GM23338 (cell line): ENCODE data around the gene APRT. TPM values are rescaled to one million over a fixed set of nuclear protein-coding genes. Genes with fewer than 3 reads are reported as not detected.

Source experiments
- ATAC-seq: fragments of 200-7000 bp; cut with Tn5 transposase; 3 replicates; pipeline ENCODE4 v1.9.1; 2020
- DNase-seq: peaks from one replicate; pipeline ENCODE4 v3.0.0-alpha.2; 2015; ENCODE audit warnings: low spot score
- H2AFZ ChIP-seq: fragments of 200-600 bp; sonication (generic); 2 replicates; pipeline ENCODE4 v1.8.0; 2016; ENCODE audit warnings: antibody characterized with exemption, mild to moderate bottlenecking, moderate library complexity
- H3F3A ChIP-seq: fragments of 200-600 bp; sonication (generic); replicated peaks from 2 replicates; pipeline ENCODE4 v1.8.0; 2017; ENCODE audit warnings: antibody characterized with exemption, mixed run types, low read depth
- H3K27ac ChIP-seq: fragments of 200-600 bp; sonication (generic); 2 replicates; pipeline ENCODE4 v1.6.1; 2016; ENCODE audit warnings: low read depth
- H3K27me3 ChIP-seq: fragments of 200-600 bp; sonication (generic); 2 replicates; pipeline ENCODE4 v1.8.0; 2016; ENCODE audit warnings: mild to moderate bottlenecking, mixed run types, moderate library complexity; ENCODE audit not compliant: insufficient read depth
- H3K36me3 ChIP-seq: fragments of 200-600 bp; sonication (generic); 2 replicates; pipeline ENCODE4 v1.8.0; 2016; ENCODE audit warnings: mild to moderate bottlenecking; ENCODE audit not compliant: insufficient read depth
- H3K4me1 ChIP-seq: fragments of 200-600 bp; sonication (generic); 2 replicates; pipeline ENCODE4 v1.8.0; 2016; ENCODE audit warnings: mild to moderate bottlenecking, moderate library complexity; ENCODE audit not compliant: insufficient read depth
- H3K4me2 ChIP-seq: fragments of 200-600 bp; sonication (generic); 2 replicates; pipeline ENCODE4 v1.7.1; 2017; ENCODE audit warnings: mixed run types
- H3K4me3 ChIP-seq: fragments of 200-600 bp; sonication (generic); 2 replicates; pipeline ENCODE4 v1.6.1; 2016; ENCODE audit warnings: mixed run types
- H3K79me2 ChIP-seq: fragments of 200-600 bp; sonication (generic); replicated peaks from 2 replicates; pipeline ENCODE4 v1.8.0; 2017; ENCODE audit warnings: mild to moderate bottlenecking; ENCODE audit not compliant: insufficient read depth
- H3K9me2 ChIP-seq: fragments of 200-600 bp; sonication (generic); 2 replicates; pipeline ENCODE4 v1.8.0; 2017; ENCODE audit not compliant: insufficient read depth
- H4K20me1 ChIP-seq: fragments of 200-600 bp; sonication (generic); replicated peaks from 2 replicates; pipeline ENCODE4 v1.8.0; 2017; ENCODE audit warnings: mild to moderate bottlenecking; ENCODE audit not compliant: insufficient read depth
- H3K27ac Mint-ChIP-seq: 2 replicates; pipeline ENCODE4 v1.8.0; 2020; ENCODE audit warnings: inconsistent platforms, mild to moderate bottlenecking, moderate library complexity, mixed read lengths
- H3K27me3 Mint-ChIP-seq: 3 replicates; pipeline ENCODE4 v1.8.0; 2022; ENCODE audit warnings: low read depth, mild to moderate bottlenecking, moderate library complexity, mixed read lengths, inconsistent platforms; ENCODE audit not compliant: insufficient read depth, poor library complexity
- H3K36me3 Mint-ChIP-seq: 3 replicates; pipeline ENCODE4 v1.8.0; 2021; ENCODE audit warnings: low read depth, mild to moderate bottlenecking, inconsistent platforms, moderate library complexity, mixed read lengths
- H3K4me1 Mint-ChIP-seq: 3 replicates; pipeline ENCODE4 v1.8.0; 2020; ENCODE audit warnings: mild to moderate bottlenecking, inconsistent platforms, mixed read lengths
- H3K4me3 Mint-ChIP-seq: 3 replicates; pipeline ENCODE4 v1.8.0; 2021; ENCODE audit warnings: moderate library complexity, mild to moderate bottlenecking, inconsistent platforms, mixed read lengths
- H3K9me3 Mint-ChIP-seq: 3 replicates; pipeline ENCODE4 v1.8.0; 2020; ENCODE audit warnings: moderate library complexity, mild to moderate bottlenecking, inconsistent platforms, mixed read lengths
- CREB1 ChIP-seq: fragments of 250-450 bp; sonication (Bioruptor Pico); IDR thresholded peaks from 2 replicates; pipeline ENCODE4 v1.5.0; 2020; ENCODE audit warnings: low read depth, mild to moderate bottlenecking, moderate library complexity
- EZH2 ChIP-seq: fragments of 200-600 bp; sonication (generic); IDR thresholded peaks from one replicate; pipeline ENCODE4 v1.8.0; 2017; ENCODE audit warnings: antibody characterized with exemption, mild to moderate bottlenecking, low read depth; ENCODE audit not compliant: unreplicated experiment
- EZH2phosphoT487 ChIP-seq: fragments of 200-600 bp; sonication (generic); IDR thresholded peaks from one replicate; pipeline ENCODE4 v1.8.1; 2018; ENCODE audit warnings: antibody characterized with exemption; ENCODE audit not compliant: unreplicated experiment
- JUNB ChIP-seq: IDR thresholded peaks from one replicate; pipeline ENCODE4 v1.6.1; 2016; ENCODE audit warnings: antibody characterized with exemption; ENCODE audit not compliant: unreplicated experiment
- NANOG ChIP-seq: IDR thresholded peaks from 2 replicates; pipeline ENCODE4 v1.6.1; 2016; ENCODE audit warnings: antibody characterized with exemption, borderline replicate concordance
- POLR2AphosphoS5 ChIP-seq: IDR thresholded peaks from 2 replicates; pipeline ENCODE4 v1.6.1; 2016; ENCODE audit warnings: antibody characterized with exemption, low read depth
- REST ChIP-seq: IDR thresholded peaks from one replicate; pipeline ENCODE4 v1.6.1; 2018; ENCODE audit warnings: antibody characterized with exemption; ENCODE audit not compliant: unreplicated experiment
- STAT1 ChIP-seq: IDR thresholded peaks from one replicate; pipeline ENCODE4 v1.6.1; 2016; ENCODE audit warnings: antibody characterized with exemption; ENCODE audit not compliant: unreplicated experiment
- ZNF114 ChIP-seq: fragments of 250-450 bp; sonication (Bioruptor Pico); IDR thresholded peaks from 2 replicates; pipeline ENCODE4 v1.5.0; 2020; ENCODE audit warnings: mild to moderate bottlenecking, moderate library complexity
- ZNF331 ChIP-seq: fragments of 250-450 bp; sonication (Bioruptor Pico); IDR thresholded peaks from 2 replicates; pipeline ENCODE4 v1.5.0; 2020; ENCODE audit warnings: low read depth, mild to moderate bottlenecking, moderate library complexity
- ZNF462 ChIP-seq: fragments of 250-450 bp; sonication (Bioruptor Pico); IDR thresholded peaks from 2 replicates; pipeline ENCODE4 v1.5.0; 2020; ENCODE audit warnings: mild to moderate bottlenecking, moderate library complexity
- polyA plus RNA-seq: library from polyadenylated mRNA; unstranded; fragments of >200 nt; fragmentation: Nextera tagmentation; extraction: Ambion mirVana; gene quantifications from 2 replicates; pipeline ENCODE4 v1.2.1, GENCODE V29; 2016
- total RNA-seq: library from RNA; depleted of rRNA; stranded (reverse); fragments of >200 nt; shearing (Covaris generic); gene quantifications from 2 replicates; pipeline ENCODE4 v1.2.3, GENCODE V29; 2014
- TF ChIP-seq, protein P1 (sequence below), 2 experiments: fragments of 200-600 bp in 1 of 2; sonication (generic) in 1 of 2; conservative IDR thresholded peaks; 2 replicates each; pipeline versions ENCODE4 v1.5.1 to v1.6.1; 2016 to 2017; ENCODE audit warnings: antibody characterized with exemption in 2 of 2, low read depth in 2 of 2, mild to moderate bottlenecking in 2 of 2, moderate library complexity in 1 of 2
- TF ChIP-seq, protein P2 (sequence below): IDR thresholded peaks from 2 replicates; pipeline ENCODE4 v1.6.1; 2016; ENCODE audit warnings: antibody characterized with exemption

APRT gene
- total and polyA plus RNA-seq, 2 experiments from 2014 or later = 250 to 522 TPM

DNA sequence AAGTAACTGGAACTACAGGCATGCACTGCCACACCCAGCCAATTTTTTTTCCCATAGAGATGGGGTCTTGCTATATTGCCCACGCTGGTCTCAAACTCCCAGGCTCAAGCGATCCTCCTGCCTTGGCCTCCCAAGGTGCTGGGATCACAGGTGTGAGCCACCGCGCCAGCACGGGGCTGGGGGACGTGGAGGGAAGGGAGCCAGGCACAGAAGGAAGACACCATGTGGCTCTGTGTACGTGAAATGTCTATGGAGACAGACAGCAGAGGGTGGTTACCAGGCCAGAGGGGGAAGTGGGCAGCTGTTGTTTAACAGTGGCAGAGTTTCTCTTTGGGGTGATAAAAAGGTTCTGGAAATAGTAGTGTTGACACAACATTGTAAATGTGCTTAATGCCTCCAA is 22.1 kb downstream of the APRT start:
- ATAC-seq = no peak
- H3K27ac ChIP-seq = no peak overlapping the region
- H2AFZ ChIP-seq = no peak overlapping the region
- no peak overlapping the region for H3K4me3 ChIP-seq
- Mint-ChIP-seq H3K4me1 (peaks cover 20% of the 10 kb centered on the region; the same call in 2 of the 3 replicates), H3K27me3 (peaks cover 26% of the 10 kb centered on the region), H3K27ac (no peak overlapping the region), H3K9me3 (no peaks in the 10 kb centered on the region), H3K36me3 (no peaks in the 10 kb centered on the region), H3K4me3 (no peak overlapping the region)
- H3K79me2 ChIP-seq = no peaks in the 10 kb centered on the region
- no peaks in the 10 kb centered on the region for H4K20me1 ChIP-seq
- TF ChIP-seq ZNF114 (CRISPR knock-in tag) (no peak), REST (no peak), POLR2AphosphoS5 (no peak), ZNF462 (CRISPR knock-in tag) (no peak), STAT1 (no peak), EZH2phosphoT487 (no peak), NANOG (no peak), ZNF331 (CRISPR knock-in tag) (no peak), JUNB (no peak), CREB1 (CRISPR knock-in tag) (no peak), EZH2 (no peak)
- TF ChIP-seq, protein P1, sequence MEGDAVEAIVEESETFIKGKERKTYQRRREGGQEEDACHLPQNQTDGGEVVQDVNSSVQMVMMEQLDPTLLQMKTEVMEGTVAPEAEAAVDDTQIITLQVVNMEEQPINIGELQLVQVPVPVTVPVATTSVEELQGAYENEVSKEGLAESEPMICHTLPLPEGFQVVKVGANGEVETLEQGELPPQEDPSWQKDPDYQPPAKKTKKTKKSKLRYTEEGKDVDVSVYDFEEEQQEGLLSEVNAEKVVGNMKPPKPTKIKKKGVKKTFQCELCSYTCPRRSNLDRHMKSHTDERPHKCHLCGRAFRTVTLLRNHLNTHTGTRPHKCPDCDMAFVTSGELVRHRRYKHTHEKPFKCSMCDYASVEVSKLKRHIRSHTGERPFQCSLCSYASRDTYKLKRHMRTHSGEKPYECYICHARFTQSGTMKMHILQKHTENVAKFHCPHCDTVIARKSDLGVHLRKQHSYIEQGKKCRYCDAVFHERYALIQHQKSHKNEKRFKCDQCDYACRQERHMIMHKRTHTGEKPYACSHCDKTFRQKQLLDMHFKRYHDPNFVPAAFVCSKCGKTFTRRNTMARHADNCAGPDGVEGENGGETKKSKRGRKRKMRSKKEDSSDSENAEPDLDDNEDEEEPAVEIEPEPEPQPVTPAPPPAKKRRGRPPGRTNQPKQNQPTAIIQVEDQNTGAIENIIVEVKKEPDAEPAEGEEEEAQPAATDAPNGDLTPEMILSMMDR (conservative IDR thresholded peaks at IDR 0.05; ENCODE audit: low read depth in 2 of 2) = no peak
- TF ChIP-seq, protein P2, sequence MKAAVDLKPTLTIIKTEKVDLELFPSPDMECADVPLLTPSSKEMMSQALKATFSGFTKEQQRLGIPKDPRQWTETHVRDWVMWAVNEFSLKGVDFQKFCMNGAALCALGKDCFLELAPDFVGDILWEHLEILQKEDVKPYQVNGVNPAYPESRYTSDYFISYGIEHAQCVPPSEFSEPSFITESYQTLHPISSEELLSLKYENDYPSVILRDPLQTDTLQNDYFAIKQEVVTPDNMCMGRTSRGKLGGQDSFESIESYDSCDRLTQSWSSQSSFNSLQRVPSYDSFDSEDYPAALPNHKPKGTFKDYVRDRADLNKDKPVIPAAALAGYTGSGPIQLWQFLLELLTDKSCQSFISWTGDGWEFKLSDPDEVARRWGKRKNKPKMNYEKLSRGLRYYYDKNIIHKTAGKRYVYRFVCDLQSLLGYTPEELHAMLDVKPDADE = no peak
- no peaks in the 10 kb centered on the region for H3K36me3 ChIP-seq
- H3K4me1 ChIP-seq = peaks cover 10% of the 10 kb centered on the region; the same call in 1 of the 2 replicates
- no peak for DNase-seq
- H3F3A ChIP-seq = peaks cover 10% of the 10 kb centered on the region; the same call in 1 of the 2 replicates
- no peak overlapping the region for H3K4me2 ChIP-seq
- H3K9me2 ChIP-seq = no peaks in the 10 kb centered on the region
- peaks cover 4% of the 10 kb centered on the region; the same call in 1 of the 2 replicates for H3K27me3 ChIP-seq
